Pancreas (tissue), 10 donors: ENCODE results near the gene DOCK10. TPM values are rescaled to one million over a fixed set of nuclear protein-coding genes. Genes with fewer than 3 reads are reported as not detected.
A peak's percentile ranks its signal among the peaks of the same experiment; 100 is the strongest.

Experiments used
- ATAC-seq, 4 donors: fragments of 200-7000 bp; cut with Tn5 transposase; one replicate each; pipeline versions ENCODE4 v1.8.0 to v1.9.1; 2020; ENCODE audit warnings: mild to moderate bottlenecking in 4 of 4, moderate library complexity in 4 of 4
- DNase-seq, 6 donors: peaks; one replicate each; pipeline ENCODE4 v3.0.0-alpha.2; 2020
- FAIRE-seq: peaks from 2 replicates; lab custom pipeline; 2012; peaks lifted over from hg19 to GRCh38; lab: Jason Lieb, UNC
- H3K27ac ChIP-seq, 4 donors: fragments of 200-600 bp; sonication (generic); 1 replicate in 3 of 4; 2 replicates in 1 of 4; pipeline versions ENCODE4 v1.5.0 to v1.8.0; 2020
- H3K27me3 ChIP-seq, 4 donors: fragments of 200-600 bp; one replicate each; pipeline ENCODE4 v1.8.0; 2021
- H3K36me3 ChIP-seq, 3 donors: fragments of 200-600 bp; sonication (generic) in 1 of 3; one replicate each; pipeline versions ENCODE4 v1.5.0 to v1.8.0; 2020 to 2021
- H3K4me1 ChIP-seq, 3 donors: fragments of 200-600 bp; one replicate each; pipeline ENCODE4 v1.8.0; 2021
- H3K4me3 ChIP-seq, 4 donors: fragments of 200-600 bp; sonication (generic) in 2 of 4; one replicate each; pipeline versions ENCODE4 v1.5.0 to v1.8.0; 2020 to 2021
- H3K9me3 ChIP-seq, 4 donors: fragments of 200-600 bp; one replicate each; pipeline ENCODE4 v1.8.0; 2021
- CTCF ChIP-seq, 4 donors: fragments of 200-600 bp; sonication (generic) in 3 of 4; IDR thresholded peaks; one replicate each; pipeline versions ENCODE4 v1.5.0 to v1.8.0; 2021; ENCODE audit warnings: antibody characterized with exemption in 4 of 4
- WGBS, 2 donors: extraction: QIAGEN DNeasy Blood & Tissue Kit; methylation state at CpG; one replicate each; pipeline ENCODE4 v1.1.7; 2013; 5-methylcytosine and 5-hydroxymethylcytosine counted together
- intact Hi-C, 3 donors: fragments of 100-400 bp; cut with DNase I; formaldehyde crosslinking; loops; one replicate each; pipeline versions ENCODE4 v1.11.1 to v1.14.2; 2022
- polyA plus RNA-seq, 2 donors: library from polyadenylated mRNA; stranded (reverse); fragments of 200-250 nt; gene quantifications; one replicate each; pipeline ENCODE4 v1.2.3, GENCODE V29; 2013
- total RNA-seq, 6 donors: library from RNA; stranded (reverse); fragmentation: NEBNext Ultra II Directional in 4 of 6; extraction: Animal tissue kit (Norgen Biotek cat#: 25700) in 4 of 6; gene quantifications; one replicate each; pipeline versions ENCODE4 v1.2.1 to v1.2.4, GENCODE V29; 2021 to 2023
- donor health status: healthy with polysubstance abuse.
- donor health status: DM: no; HTN: no; CAD: no; lungs with moderate emphysema.
- donor health status: DM: no; HTN: no; CAD: no.
- donor health status: control.
- donor health status: control.
- donor health status: Bipolar disorder and iron deficiency.
- donor health status: DM: yes; HTN: yes; CAD: no.
- donor health status: DM: no; HTN: no; CAD: no.
- donor health status: DM: no; HTN: no; CAD: no.
- donor health status: DM: yes; HTN: yes; CAD: no.

The DOCK10 gene
- total and polyA plus RNA-seq, 8 donors, result 0.95 to 16.3 (median 2.7) TPM

DNA sequence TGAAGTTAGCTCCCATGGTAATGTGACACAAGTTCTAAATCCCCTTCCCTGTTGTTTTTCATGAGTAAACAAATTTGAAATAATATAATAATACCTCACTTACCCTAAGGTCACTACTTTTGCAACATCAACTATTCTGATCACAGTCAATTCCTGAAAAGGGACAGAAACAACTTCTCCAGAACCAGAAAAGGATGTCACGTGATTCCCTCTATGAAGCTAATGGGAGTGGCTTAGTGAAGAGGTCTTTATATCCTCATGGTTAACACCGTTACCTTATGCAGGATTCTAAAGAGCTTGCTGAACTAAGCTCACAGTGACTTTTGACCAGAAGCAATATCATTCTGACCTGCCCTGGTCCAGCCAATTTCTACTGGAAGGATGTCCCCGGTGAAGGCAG, 51.6 kb downstream of the DOCK10 start:
- DNase-seq, result no peak
- H3K4me1 ChIP-seq, result no peaks in the 10 kb centered on the region
- no peak for ATAC-seq
- no peaks in the 10 kb centered on the region for H3K9me3 ChIP-seq
- intact Hi-C loops, result no loop called here
- WGBS, 2 donors, result 74 to 86% methylated on average over 3 of the region's 3 CpGs
- H3K36me3 ChIP-seq, result no peaks in the 10 kb centered on the region
- no peak for FAIRE-seq
- H3K4me3 ChIP-seq, result no peak overlapping the region
- H3K27ac ChIP-seq, result no peak overlapping the region
- peaks cover 0 to 4% (median 0%) of the 10 kb centered on the region in 4 donors for H3K27me3 ChIP-seq
- TF ChIP-seq CTCF (IDR thresholded peaks at IDR 0.05), result no peak

- Histone ChIP-seq H3K27ac (no peak overlapping the region), H3K36me3 (no peaks in the 10 kb centered on the region), H3K4me3 (no peak overlapping the region), H3K9me3 (no peaks in the 10 kb centered on the region), H3K27me3 (peaks cover 0 to 9% (median 0%) of the 10 kb centered on the region in 4 donors), H3K4me1 (no peaks in the 10 kb centered on the region)
- WGBS, 2 donors, result 70 to 76% methylated on average over 4 of the region's 4 CpGs
- TF ChIP-seq CTCF (IDR thresholded peaks at IDR 0.05), result no peak
- intact Hi-C loops, result no loop called here
- ATAC-seq, result no peak
- DNase-seq, result no peak
- FAIRE-seq, result no peak
Observed at GRCh38 chr2:224987733-224988132, 54.5 kb downstream of the DOCK10 start.

- DNase-seq (no peak), FAIRE-seq (no peak), ATAC-seq (no peak)
- H3K36me3 ChIP-seq, result no peaks in the 10 kb centered on the region
- H3K27me3 ChIP-seq, result peaks cover 0 to 9% (median 0%) of the 10 kb centered on the region in 4 donors
- 88 to 91% methylated on average over 1 of the region's 1 CpG for WGBS, 2 donors
- TF ChIP-seq CTCF (IDR thresholded peaks at IDR 0.05), result no peak
- no peak overlapping the region for H3K4me3 ChIP-seq
- H3K27ac ChIP-seq, result no peak overlapping the region
- no peaks in the 10 kb centered on the region for H3K4me1 ChIP-seq
- H3K9me3 ChIP-seq, result no peaks in the 10 kb centered on the region
- intact Hi-C loops, result no loop called here
Observed at GRCh38 chr2:224986477-224986876, 55.8 kb downstream of the DOCK10 start.

DNA sequence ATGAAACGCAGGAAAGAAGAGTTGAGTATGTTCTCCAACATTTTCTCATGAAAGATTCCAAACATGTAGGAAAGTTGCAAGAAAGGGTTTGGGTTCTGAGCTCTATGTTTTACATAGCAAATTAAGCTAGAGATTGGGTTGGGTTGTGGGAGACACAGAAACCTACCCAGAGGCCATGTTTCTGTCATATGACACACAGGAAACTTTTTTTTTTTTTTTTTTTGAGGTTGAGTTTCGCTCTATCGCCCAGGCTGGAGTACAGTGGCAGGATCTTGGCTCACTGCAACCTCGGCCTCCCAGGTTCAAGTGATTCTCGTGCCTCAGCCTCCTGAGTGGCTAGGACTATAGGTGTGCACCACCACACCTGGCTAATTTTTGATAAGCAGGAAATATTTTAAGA, 57.6 kb downstream of the DOCK10 start:
- Histone ChIP-seq H3K36me3 (no peaks in the 10 kb centered on the region), H3K27ac (no peak overlapping the region), H3K4me3 (no peak overlapping the region), H3K4me1 (no peaks in the 10 kb centered on the region), H3K9me3 (no peaks in the 10 kb centered on the region), H3K27me3 (peaks cover 0 to 5% (median 0%) of the 10 kb centered on the region in 4 donors)
- intact Hi-C loops, result no loop called here
- TF ChIP-seq CTCF (IDR thresholded peaks at IDR 0.05), result no peak
- FAIRE-seq (no peak), ATAC-seq (no peak), DNase-seq (no peak)
- WGBS, 2 donors, result 68 to 81% methylated on average over 5 of the region's 5 CpGs

DNA sequence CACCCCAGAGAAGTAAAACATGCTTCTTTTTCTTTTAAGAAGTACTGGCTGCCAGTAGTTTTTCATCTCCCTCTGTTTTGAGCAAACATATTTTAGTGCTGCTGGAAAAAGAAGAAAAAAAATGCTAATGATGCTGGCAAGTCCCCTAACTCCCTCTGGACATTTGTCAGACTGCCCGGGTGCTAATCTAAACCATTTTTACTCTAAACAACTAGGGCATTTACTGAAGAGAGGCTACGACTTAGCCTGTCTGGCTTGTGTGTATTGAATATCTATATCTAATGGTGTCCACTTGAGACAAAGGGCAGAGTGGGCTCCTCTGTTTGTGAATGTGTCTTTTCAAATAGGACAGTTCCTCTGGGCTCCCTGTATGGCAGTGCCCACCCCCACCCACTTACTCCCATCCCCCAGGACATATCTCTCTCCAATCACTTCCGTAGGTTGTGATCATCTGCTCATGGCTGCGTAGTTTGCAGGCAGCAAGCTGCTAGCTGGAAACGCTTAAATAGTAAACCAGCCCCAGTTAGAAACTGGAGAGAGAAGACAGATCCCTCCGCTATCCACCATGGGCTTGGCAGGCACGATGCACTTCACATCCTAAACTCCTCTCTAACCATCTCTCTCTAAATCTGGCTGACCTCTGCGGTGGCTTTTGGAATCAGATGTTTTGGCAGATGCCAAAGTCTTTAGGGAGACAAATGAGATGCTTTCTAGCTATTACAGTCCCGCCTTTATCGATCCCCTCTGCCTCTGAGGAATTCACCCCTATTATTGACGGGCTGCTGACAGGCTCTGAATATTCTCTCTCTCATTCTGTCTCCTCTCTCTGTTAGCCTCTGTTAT, 58.3 kb downstream of the DOCK10 start:
- Histone ChIP-seq H3K27me3 (peaks cover 0 to 5% (median 0%) of the 10 kb centered on the region in 4 donors), H3K27ac (peak overlapping the region in 1 of 4 donors; percentile 41), H3K9me3 (no peaks in the 10 kb centered on the region), H3K4me1 (no peaks in the 10 kb centered on the region), H3K4me3 (no peak overlapping the region), H3K36me3 (no peaks in the 10 kb centered on the region)
- DNase-seq, result no peak
- no peak for FAIRE-seq
- WGBS, 2 donors, result 35 to 37% methylated on average over 11 of the region's 11 CpGs
- peak in 2 of 4 donors; percentile 12 to 13 for ATAC-seq
- intact Hi-C loops, result no loop called here
- no peak for TF ChIP-seq CTCF (IDR thresholded peaks at IDR 0.05)
